ELR (cell line): Measurements from ENCODE around the gene ZFP36L2.

Source experiments
- DNase-seq: peaks from one replicate; pipeline ENCODE4 v3.0.0-alpha.2; 2015; ENCODE audit warnings: low read depth

Gene ZFP36L2

DNA sequence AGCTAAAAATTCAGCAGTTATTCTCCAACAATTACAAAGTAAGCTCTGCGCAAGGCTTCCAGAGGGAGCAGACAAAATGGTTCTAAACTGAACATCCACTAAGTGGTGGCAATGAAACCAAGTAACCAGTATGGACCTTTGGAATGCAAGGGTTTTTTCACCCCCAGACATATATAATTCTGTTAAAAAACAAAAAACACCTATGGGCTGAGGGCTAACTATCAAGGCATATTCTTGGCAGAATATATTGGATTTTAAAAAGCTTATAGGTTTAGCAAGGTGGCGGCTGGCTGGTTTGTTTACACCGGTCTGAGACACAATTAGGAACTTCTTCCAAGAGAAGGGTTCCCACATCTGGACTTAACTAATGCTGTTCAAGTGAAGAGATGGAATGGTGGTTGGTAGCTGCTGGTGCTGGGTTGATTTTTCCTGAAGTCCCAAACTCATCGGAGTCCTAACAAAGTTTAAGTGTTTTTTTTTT lies 2.8 kb downstream of the ZFP36L2 start:
- DNase-seq, result peak; percentile 59

DNA sequence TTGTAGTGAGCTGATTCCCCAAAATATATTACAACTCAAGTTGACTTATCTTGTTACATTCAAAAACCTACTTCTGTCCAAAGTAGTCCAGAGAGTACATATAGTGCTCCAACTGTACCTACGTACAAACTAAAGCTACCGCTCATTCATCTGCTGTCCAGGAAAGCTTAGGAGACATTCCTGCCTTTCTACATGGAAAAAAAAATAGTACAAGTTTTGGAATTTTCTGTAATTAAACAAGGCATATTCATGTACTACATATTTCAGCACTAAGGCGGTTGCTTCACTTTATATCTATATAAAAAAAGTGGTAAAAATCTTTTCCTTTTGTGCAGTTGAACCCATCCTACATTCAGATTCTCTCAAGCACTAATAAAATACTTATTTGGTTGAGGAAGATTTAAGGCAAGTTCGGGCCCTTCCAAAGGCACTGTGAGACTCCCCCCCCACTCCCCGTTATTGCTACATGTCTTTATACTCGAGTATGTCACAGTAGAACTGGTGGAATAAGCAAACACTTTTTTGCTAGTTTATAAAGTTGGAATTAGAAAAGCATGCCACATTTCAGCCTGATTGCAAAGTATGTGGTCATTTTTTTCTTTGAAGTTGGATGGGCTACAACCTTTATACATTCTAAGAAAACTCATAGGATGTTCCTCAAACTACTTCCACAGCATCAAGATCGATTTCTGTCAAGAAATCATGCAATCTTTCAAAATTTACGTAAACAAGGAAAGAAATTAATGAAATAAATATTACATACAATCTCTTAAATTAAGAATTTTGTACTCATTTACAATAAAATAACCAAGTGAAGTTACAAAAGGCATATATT lies 3.7 kb downstream of the ZFP36L2 start:
- DNase-seq, result peak; percentile 54

DNA sequence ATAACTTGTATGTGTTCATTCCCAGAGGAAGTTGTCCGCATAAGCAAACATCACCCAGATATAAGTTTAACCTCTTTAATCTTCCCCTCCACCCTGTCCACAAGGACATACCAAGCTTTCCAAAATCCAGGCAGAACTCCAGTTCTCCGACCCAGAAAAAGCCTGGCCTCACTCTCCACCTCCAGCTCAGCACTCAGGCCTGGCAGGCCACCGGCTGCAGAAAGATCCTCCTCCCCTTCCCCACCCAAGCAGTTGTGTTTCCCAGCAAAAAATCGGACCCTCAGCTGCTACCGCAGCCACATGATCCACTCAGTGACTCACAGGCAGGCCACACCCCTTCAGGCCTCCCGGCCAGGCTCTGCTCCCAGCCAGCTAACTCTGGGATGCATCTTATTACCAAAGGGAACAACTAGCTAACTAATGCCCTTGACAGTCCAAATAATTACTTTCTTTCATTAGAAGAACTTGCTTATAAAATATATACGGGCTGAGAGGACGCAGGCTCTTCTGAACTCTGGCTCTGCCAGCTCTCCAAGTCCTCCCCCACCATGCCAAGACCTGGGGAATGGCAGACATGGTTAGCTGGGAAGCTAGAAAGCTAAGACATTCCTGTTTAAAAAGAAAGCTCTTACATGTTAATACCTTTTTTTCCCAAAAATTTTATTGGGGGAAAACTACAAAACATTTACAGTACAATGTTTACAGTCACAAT lies 4.5 kb downstream of the ZFP36L2 start:
- DNase-seq, result peak; percentile 93

DNA sequence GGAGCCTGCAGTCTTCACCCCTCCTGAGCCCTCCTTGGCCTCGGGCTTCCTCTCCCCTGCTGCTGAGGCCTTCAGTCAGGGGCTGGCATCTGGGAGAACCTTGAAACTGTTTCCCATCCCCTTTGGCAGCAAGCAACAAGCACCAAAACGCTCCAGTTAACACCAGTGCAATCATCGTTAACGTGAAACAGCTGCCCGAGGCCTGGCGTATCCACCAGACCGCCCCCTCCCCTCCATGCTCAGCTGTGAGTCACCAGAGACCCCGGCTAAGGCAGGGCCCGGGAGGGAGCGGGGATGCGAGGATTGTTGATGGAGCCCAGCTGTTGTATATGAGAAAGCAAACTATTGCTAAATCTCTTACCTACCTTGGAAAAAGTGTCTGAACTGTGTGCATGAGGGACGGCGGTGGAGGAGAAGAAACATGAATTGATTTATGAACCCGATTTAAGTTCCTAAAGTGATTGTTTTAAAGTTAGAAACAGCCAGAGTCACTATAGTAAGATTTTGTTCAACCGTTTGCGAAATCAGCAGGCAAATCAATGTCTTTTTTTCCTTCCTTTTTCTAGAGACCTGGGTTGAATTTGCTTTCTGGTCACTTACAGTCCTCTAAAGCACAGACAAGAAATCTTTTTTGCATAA lies 5.2 kb downstream of the ZFP36L2 start:
- peak; percentile 55 for DNase-seq

DNA sequence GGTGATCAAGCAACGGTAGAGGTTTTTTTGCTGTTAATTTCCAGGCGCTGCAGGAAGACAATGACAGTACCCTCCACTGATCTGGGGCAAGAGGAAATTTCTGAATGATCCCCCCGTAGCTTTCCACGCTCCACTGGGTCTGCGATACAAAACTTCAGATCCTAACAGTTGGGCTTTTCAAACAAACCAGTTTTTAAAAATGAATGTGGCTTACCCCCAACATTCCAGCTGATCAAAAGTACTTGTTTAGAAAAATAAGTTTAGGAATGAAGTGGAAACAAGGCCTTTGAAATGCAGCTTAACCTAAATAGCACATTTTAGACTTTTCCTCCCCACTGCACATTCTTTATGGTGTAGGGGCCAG lies 5.7 kb downstream of the ZFP36L2 start:
- DNase-seq, result no peak

DNA sequence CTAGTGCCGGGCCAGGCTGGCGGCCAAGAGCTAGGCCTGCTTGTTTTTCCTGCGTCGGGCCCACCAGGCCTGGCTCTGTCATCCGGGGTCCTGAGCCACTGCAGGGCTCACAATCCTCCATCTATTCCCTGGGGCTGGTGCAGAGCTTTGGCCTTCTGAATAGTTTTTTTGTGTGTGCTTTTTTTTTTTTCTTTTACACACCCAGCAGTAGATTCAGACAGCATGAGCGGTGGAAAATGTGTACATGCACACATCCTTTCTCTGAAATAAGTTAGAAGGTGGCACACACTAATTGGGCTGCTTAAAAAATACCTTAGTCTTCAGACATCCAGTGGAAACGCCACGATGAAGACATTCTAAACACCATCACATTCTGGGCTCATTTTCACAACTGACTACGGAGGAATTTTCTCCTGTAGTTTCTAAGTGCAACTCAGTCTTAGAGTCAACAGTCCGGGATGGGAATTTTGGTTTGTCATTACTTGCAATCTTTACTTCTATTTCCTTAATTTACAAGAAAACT lies 6.1 kb downstream of the ZFP36L2 start:
- DNase-seq, result no peak

DNA sequence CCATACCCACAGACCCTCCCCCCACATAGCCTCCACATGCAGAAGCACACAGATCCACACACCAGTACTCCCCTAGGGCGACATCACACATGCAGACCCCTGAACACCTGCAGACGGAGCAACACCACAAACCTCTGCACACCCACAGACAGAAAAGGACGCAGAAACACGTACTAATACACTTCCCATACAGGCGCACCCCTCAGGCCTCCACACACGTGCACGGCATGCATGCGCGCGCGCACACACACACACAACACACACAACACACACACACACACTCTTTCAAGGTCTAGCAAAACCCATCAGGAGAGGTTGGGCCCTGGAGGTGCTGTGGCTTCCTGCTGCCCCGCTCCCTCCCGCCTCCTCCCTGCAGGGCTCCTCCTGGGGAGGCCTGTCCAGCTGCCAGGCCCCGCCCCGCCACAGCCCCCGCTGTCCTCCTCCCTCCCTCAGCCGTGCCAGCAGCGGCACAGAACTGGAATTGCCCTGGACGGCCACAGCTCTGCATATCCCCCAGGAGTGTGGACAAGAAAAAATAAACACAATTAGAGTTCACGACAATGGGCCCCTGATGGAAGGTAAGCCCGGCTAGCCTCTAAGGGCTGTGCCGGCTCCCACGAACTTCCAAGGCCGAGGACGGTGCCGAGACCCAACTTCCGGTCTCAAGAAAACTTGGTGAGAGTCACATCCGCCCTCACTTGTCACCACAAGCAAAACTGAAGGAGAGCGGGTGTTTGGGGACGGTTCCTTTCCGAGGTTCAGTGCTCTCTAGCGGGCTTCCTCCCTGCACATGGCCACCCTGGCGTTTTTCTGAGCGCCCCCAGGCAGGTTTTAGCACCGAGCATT lies 6.8 kb downstream of the ZFP36L2 start:
- DNase-seq, result peak; percentile 86

DNA sequence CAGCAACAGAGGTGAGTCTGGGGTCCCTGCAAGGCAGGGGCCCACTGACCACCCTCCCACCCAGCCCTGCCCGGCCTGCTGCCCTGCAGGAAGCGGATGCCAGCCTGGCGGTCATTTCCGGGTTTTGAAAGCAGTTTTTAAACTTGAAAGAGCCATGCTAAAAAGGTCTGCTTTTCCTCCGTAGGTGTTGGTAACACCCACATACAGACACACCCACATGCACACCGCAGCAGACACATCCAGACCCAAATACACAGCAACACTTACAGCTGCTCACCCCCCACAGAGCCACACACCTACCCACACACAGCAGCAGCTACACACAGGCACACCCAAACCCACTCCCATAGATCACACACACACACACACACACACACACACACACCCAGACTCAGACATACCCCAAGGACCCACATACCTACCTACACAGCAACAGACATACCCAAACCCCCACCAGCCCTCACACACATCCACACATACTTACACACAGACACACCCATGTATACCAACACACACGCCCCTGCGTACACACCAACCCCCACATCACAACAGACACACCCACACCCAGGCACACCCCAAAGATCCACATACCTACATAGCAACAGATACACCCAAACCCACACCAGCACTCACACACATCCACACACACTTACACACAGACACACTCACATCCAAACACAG lies 7.6 kb downstream of the ZFP36L2 start:
- DNase-seq, result peak; percentile 49

DNA sequence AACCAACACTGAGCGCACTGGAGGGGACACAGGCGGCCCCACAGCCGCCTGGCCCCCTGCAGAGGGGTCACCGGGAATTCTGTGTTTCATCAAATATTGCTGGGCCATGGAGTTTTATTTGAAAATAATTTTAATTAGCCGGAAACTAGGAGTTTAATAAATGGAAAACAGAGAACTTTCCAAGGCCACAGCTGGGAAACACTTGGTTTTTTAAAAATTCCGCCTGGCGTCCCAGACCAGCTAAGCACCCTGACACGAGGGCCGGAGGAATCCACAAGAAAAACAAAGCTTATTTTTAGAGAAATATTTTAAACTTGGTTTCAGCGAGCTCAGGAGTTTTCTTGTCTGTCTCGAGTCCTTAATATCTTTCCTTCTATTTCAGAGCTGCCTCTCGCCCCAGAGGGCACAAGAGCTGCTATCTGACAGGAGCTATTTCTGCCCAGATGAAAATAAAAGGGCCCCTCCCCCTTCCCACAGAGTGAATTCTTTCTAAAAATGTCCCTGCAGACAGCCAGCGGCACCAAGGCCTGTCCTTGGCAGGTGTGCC lies 8.2 kb downstream of the ZFP36L2 start:
- DNase-seq, result no peak

DNA sequence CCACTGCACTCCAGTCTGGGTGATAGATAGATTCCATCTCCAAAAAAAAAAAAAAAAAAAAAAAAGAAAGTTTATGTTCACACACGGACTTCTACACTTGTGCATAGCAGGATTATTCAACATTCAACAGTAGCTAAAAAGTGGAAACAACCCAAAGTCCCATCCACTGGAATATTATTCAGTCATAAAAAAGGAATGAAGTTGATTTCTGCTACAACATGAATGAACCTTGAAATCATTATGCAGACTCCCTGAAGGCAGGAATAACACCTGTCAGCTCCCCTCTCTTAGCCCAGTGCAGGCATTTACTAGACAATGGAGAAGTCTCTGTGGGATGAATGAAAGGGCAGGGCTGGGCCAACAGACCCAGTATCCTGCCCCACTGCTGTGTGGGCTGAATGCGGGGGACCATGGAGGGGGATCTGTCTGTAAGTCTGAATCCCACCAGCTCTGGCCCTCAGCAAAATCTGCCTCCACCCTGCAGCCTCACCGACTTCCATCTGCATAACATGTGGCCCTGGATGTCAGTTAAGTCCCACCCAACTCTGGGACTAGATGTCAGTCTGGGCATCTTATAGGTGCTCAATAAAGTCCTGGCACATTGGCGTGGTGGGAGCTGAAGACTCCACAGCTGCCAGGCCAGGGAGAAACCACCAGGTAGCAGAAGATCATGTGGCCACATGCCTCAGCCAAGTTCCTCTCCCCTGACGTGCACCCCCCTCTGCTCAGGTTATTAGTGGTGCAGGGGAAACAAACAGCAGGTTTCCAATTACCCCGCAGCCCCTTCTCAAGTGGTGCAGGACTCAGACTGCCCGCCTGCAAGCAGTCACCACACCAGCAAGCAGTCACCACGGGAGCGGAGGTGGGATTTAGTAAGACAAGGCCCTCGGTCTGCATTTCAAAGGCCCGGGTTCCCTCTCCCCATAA lies 8.9 kb downstream of the ZFP36L2 start:
- DNase-seq, result no peak

DNA sequence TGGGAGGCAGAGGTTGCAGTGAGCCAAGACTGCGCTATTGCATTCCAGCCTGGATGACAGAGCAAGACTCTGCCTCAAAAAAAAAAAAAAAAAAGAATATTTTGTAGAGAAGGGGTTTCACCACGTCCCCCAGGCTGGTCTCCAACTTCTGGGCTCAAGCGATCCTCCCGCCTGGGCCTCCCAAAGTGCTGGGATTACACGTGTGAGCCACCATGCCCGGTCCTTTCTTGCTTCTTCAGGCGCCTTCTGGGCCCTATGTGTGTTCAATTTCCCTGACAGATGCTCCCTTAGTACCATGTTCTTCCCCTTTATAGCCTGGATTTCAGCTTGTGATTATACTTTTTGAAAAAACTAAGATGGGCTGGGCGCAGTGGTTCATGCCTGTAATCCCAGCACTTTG lies 9.8 kb downstream of the ZFP36L2 start:
- DNase-seq, result no peak

DNA sequence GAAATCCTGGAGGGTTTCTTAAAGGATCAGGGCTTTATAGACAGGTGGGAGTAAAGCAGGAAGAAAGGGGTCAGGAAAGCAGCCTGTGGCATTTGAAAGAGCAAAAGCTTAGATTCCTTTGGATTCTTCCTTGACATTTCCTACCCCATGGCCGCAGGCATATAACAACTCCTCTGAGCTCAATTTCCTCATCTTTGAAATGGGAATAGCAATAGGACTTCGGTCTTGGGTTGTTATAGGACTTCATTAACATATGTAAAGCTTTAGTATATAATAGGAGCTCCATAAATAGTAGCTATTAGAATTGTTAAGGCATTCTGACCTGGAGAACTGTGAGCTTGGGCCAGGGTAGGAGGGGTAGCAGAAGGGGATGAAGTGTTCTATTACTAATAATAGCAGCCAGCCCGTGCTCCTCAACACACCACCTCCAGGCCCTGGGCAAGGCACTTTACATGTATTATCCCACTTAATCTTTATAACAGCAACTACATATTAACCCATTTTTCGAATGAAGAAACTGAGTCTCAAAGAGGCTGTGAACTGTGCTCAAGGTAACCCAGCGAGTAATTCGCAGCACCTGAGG lies 10.6 kb downstream of the ZFP36L2 start:
- no peak for DNase-seq

DNA sequence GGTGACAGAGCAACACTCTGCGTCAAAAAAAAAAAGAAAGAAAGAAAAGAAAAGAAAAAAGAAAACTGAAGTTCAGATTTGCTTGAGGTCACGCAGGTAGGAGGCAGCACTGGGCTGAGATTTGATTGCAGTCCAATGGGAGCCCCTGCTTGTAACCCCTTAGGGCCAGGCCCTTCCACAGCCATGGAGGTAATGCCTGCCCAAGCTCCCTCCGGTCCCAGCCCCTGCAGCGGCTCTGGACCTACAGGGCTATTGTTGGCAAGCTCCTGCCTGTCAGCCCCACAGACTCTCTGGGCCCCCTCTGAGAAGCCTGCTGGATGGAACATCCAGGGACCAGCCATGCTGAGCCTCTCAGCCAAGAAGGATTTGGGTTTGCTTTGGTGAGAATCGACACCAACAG lies 12.2 kb downstream of the ZFP36L2 start:
- no peak for DNase-seq

DNA sequence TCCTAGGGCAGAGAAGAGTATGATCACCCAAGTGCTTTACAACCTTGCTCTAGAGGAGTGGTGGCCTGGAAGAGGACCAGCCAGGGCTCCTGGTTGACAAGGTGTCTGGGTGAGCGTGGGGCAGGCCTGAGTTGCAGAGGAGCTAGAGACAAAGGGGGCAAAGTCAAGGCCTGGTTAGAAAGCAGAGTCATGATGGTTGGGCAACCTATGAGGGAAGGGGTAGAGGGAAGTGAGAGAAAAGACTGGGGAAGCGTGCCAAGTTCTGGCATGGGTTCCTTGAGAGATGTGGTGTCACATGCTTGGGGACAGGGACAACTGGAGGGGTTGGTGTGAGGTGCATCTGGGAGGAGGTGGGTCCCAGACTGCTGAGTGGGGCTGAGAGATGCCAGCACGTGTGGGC lies 13.5 kb downstream of the ZFP36L2 start:
- DNase-seq, result no peak

DNA sequence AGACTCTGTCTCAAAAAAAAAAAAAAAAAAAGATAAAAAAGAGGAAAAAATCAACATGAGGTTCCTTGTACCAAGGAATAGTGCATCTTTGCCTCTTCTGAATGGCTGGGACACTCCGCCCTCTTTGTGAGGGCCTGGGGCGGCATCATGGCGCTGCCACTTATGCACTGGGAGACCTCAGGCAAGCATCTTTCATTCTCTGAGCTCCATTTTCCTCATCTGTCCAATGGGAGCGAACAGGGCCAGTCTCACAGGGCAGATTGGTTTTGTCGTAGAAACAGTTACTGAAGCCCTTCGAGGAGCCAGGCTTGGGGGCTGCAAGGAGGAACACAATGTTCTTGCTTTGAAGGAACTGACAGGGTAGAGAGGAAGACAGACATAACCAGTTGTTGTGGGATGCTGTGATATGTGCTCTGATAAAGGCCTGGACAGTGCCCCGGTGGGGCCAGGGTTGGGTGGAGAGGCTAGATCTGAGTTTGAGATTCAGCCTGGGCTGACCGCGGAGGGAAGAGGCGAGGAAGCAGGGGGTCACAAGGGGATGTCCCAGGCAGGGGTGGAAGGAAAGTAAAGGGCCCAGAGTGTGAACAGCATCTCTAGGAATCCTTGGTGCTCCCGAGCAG lies 14.1 kb downstream of the ZFP36L2 start:
- no peak for DNase-seq

DNA sequence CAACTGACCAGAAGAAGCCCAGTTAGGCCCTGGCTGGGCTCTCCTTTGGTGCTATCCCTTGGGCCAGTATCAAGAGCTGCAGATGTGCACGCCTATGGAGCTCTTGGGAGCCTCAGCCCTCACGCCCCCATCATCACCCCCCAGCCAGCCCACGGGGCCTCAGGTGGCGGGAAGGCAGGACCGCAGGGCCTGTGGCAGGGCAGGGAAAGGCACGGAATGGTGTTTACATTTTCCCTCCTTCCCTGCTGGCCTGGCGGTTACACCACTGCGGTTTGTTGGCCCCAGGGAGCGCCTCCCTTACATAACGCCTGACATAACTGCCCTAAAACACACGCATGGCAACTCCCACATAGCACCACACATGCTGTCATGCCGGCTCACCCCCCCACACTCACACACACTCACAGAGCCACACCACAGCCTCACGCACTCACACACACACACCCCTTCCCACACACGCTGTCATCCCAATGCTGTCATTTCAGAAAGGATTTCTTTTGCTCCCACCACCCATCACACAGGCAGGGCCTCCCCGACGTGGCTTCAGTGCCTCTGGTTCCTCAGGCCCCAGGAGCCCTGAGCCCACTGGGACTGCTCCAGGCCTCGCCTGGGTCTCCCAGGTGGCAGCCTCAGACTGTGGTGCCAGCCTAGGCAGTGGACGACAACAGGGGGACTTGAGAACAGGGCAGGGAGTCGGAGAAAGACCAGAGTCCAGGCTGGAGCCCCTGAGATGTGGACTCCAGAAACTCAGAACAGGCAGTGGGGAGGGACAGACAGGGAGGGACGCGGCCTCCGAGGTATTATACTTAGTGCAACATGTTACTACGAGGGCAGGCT lies 15.7 kb downstream of the ZFP36L2 start:
- peak; percentile 36 for DNase-seq

DNA sequence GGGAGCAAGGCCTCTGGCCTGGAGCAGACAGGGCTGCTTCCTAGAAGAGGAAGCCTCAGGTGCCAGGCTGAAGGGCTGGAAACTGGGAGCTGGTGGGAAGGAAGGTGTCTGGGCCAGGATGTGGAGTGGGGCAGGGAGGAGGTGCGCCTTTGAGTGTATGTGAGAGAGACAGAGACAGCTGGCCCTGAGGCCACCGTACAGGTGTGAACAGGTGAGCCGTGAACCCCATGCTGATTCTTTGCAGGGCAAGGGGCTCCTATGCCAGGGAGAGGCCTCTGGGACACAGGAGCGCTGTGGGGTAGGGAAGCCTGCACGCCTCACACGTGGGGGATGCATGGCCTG lies 16.3 kb downstream of the ZFP36L2 start:
- DNase-seq, result no peak

DNA sequence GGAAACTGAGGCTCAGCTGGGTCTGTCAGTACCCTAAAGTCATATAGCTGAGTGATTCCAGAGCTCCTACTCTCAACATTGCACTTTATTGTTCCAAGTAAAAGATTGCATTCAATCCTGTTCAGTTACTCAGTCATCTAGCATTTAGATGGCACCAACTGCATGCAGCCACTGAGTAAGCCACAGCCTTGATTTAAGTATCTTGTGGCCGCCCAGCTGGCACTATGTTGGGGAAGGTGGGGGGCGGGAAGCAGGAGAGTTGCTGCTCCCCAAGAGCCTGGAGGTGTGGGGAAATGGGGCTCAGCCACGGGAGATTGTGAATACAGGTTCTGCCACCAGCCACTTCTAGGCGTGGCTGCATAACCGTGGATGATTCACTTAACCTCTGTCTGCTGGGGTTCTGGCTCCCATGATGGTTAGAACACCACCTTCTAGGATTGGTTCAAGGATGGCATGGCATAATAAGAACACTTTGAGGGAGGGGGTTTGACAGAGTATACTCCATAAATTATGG lies 17.1 kb downstream of the ZFP36L2 start:
- no peak for DNase-seq
